ENCODE measurements around the gene JADE2.
A peak's percentile ranks its signal among the peaks of the same experiment; 100 is the strongest.

JADE2 gene

GRCh38 chr5:134540747-134541733 is 15.6 kb downstream of the JADE2 start:
- no peak for ATAC-seq

GRCh38 chr5:134541736-134542376 is 16.4 kb downstream of the JADE2 start:
- ATAC-seq = peak; percentile 78

More at GRCh38 chr5:134540747-134541733, 15.6 kb downstream of the JADE2 start:
- TF ChIP-seq ZNF8 (CRISPR knock-in tag; IDR thresholded peaks at IDR 0.05) (no peak), ZFP3 (CRISPR knock-in tag; IDR thresholded peaks at IDR 0.05) (no peak), CREB5 (CRISPR knock-in tag; IDR thresholded peaks at IDR 0.05; ENCODE audit: low read depth) (no peak), SNAI2 (CRISPR knock-in tag; IDR thresholded peaks at IDR 0.05) (no peak), TOX (CRISPR knock-in tag; IDR thresholded peaks at IDR 0.05; ENCODE audit: borderline replicate concordance) (no peak), ZNF70 (CRISPR knock-in tag; IDR thresholded peaks at IDR 0.05) (no peak), TCF4 (CRISPR knock-in tag; IDR thresholded peaks at IDR 0.05; ENCODE audit: borderline replicate concordance) (no peak), CSRNP3 (CRISPR knock-in tag; IDR thresholded peaks at IDR 0.05) (no peak), ZFP30 (CRISPR knock-in tag; IDR thresholded peaks at IDR 0.05) (no peak), PATZ1 (CRISPR knock-in tag; IDR thresholded peaks at IDR 0.05; ENCODE audit: borderline replicate concordance) (no peak), RARB (CRISPR knock-in tag; IDR thresholded peaks at IDR 0.05) (no peak), ISL1 (CRISPR knock-in tag; IDR thresholded peaks at IDR 0.05) (no peak), BACH2 (CRISPR knock-in tag; IDR thresholded peaks at IDR 0.05; ENCODE audit: borderline replicate concordance) (no peak), CSDC2 (CRISPR knock-in tag; IDR thresholded peaks at IDR 0.05) (no peak), ZNF565 (CRISPR knock-in tag; conservative IDR thresholded peaks at IDR 0.05; ENCODE audit: low read depth) (no peak), ESRRG (CRISPR knock-in tag; IDR thresholded peaks at IDR 0.05) (no peak), TSHZ2 (CRISPR knock-in tag; IDR thresholded peaks at IDR 0.05) (no peak), ARNTL (CRISPR knock-in tag; IDR thresholded peaks at IDR 0.05; ENCODE audit: borderline replicate concordance, low read depth) (no peak), PPARA (CRISPR knock-in tag; IDR thresholded peaks at IDR 0.05; ENCODE audit: borderline replicate concordance) (no peak)

More at GRCh38 chr5:134541736-134542376, 16.4 kb downstream of the JADE2 start:
- TF ChIP-seq GLIS3 (CRISPR knock-in tag; IDR thresholded peaks at IDR 0.05) = no peak
- TF ChIP-seq ARNTL (CRISPR knock-in tag; IDR thresholded peaks at IDR 0.05; ENCODE audit: borderline replicate concordance, low read depth) = no peak
- TF ChIP-seq ISL1 (CRISPR knock-in tag; IDR thresholded peaks at IDR 0.05) = no peak
- TF ChIP-seq ZC3H10 (CRISPR knock-in tag; IDR thresholded peaks at IDR 0.05) = no peak
- TF ChIP-seq ZNF565 (CRISPR knock-in tag; conservative IDR thresholded peaks at IDR 0.05; ENCODE audit: low read depth) = no peak
- TF ChIP-seq SNAI2 (CRISPR knock-in tag; IDR thresholded peaks at IDR 0.05) = no peak
- TF ChIP-seq POU6F1 (CRISPR knock-in tag; IDR thresholded peaks at IDR 0.05; ENCODE audit: borderline replicate concordance, low read depth) = no peak
- no peak for TF ChIP-seq PPARA (CRISPR knock-in tag; IDR thresholded peaks at IDR 0.05; ENCODE audit: borderline replicate concordance)
- TF ChIP-seq TOX (CRISPR knock-in tag; IDR thresholded peaks at IDR 0.05; ENCODE audit: borderline replicate concordance) = no peak
- no peak for TF ChIP-seq ZFP3 (CRISPR knock-in tag; IDR thresholded peaks at IDR 0.05)

All from SK-N-SH treated with all-trans-retinoic acid at 6 μM for 48 hours (cell line).